UCSD-AML1 (cell line): ENCODE results near the gene WWTR1.

Experiments used
- DNase-seq: peaks from one replicate; lab custom pipeline; 2025; ENCODE audit not compliant: unreplicated experiment; lab: John Stamatoyannopoulos, UW

The WWTR1 gene

GRCh38 chr3:149655826-149656574 lies 1.8 kb downstream of the WWTR1 start:
- no peak for DNase-seq

- DNase-seq: no peak
Measured at GRCh38 chr3:149654188-149654601, 3.6 kb downstream of the WWTR1 start.

GRCh38 chr3:149653564-149653963 lies 4.3 kb downstream of the WWTR1 start:
- DNase-seq: no peak

GRCh38 chr3:149653136-149653535 lies 4.7 kb downstream of the WWTR1 start:
- DNase-seq: no peak

- DNase-seq: no peak
Measured at GRCh38 chr3:149650828-149651227, 7.0 kb downstream of the WWTR1 start.

GRCh38 chr3:149648525-149648924 lies 9.3 kb downstream of the WWTR1 start:
- DNase-seq: no peak

- DNase-seq: no peak
Measured at GRCh38 chr3:149647812-149648211, 10.0 kb downstream of the WWTR1 start.

- DNase-seq: no peak
Measured at GRCh38 chr3:149647285-149647684, 10.5 kb downstream of the WWTR1 start.

- no peak for DNase-seq
Measured at GRCh38 chr3:149646181-149646766, 11.6 kb downstream of the WWTR1 start.

- DNase-seq: no peak
Measured at GRCh38 chr3:149643963-149644362, 13.9 kb downstream of the WWTR1 start.

- DNase-seq: no peak
Measured at GRCh38 chr3:149643482-149643798, 14.4 kb downstream of the WWTR1 start.

- no peak for DNase-seq
Measured at GRCh38 chr3:149640976-149641728, 16.7 kb downstream of the WWTR1 start.

GRCh38 chr3:149639093-149639486 lies 18.7 kb downstream of the WWTR1 start:
- no peak for DNase-seq

GRCh38 chr3:149638228-149639092 lies 19.4 kb downstream of the WWTR1 start:
- no peak for DNase-seq

- DNase-seq: no peak
Measured at GRCh38 chr3:149635396-149635795, 22.4 kb downstream of the WWTR1 start.

GRCh38 chr3:149634573-149634972 lies 23.3 kb downstream of the WWTR1 start:
- no peak for DNase-seq

- DNase-seq: no peak
Measured at GRCh38 chr3:149634072-149634471, 23.8 kb downstream of the WWTR1 start.

GRCh38 chr3:149632225-149632624 lies 25.6 kb downstream of the WWTR1 start:
- DNase-seq: no peak

GRCh38 chr3:149630806-149631205 lies 27.0 kb downstream of the WWTR1 start:
- DNase-seq: no peak

- no peak for DNase-seq
Measured at GRCh38 chr3:149628957-149629670, 28.7 kb downstream of the WWTR1 start.

- DNase-seq: no peak
Measured at GRCh38 chr3:149626671-149627070, 31.2 kb downstream of the WWTR1 start.
